Middle frontal gyrus (tissue), 1 donor: Measurements from ENCODE around the gene RANBP10.

Experiments used
- DNase-seq: peaks from one replicate; pipeline ENCODE4 v3.0.0-alpha.2; 2015; ENCODE audit warnings: low spot score; ENCODE audit errors: extremely low spot score

The RANBP10 gene

DNA sequence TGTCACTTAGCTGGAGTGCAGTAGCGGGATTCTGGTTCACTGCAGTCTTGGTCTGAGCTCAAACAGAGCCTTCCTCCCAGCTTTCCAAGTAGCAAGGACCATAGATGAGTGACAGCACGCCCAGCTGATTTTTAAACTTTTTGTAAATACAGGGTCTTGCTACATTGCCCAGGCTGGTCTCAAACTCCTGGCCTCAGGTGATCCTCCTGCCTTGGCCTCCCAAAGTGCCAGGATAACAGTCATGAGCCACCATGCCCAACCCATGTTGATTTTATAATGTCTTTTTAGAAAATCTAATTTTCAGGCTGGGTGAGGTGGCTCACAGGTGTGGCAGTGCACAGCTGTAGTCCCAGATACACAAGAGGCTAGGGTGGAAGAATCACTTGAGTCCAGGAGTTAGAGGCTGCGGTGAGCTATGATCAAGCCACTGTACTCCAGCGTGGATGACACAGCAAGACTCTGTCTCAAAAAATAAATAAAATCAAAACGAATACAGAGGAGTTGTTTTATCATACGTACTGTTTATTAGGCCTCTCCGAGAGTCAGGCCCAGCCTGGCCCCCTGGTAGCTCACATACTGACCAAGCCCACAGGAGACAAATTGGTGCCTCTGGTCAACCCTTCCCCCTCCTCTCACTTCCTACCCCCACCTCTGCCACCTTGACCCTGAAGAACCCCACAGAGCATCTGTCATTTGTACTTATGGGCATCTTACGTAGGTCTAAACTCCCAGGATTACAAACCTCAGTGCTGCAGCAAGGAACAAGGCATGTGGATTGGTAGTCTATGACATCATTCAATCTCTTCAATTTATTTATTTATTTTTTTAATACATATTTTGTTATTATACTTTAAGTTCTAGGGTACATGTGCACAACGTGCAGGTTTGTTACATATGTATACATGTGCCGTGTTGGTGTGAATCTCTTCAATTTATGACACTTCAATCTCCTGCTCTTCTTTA is 126.1 kb downstream of the RANBP10 start:
- DNase-seq: no peak

DNA sequence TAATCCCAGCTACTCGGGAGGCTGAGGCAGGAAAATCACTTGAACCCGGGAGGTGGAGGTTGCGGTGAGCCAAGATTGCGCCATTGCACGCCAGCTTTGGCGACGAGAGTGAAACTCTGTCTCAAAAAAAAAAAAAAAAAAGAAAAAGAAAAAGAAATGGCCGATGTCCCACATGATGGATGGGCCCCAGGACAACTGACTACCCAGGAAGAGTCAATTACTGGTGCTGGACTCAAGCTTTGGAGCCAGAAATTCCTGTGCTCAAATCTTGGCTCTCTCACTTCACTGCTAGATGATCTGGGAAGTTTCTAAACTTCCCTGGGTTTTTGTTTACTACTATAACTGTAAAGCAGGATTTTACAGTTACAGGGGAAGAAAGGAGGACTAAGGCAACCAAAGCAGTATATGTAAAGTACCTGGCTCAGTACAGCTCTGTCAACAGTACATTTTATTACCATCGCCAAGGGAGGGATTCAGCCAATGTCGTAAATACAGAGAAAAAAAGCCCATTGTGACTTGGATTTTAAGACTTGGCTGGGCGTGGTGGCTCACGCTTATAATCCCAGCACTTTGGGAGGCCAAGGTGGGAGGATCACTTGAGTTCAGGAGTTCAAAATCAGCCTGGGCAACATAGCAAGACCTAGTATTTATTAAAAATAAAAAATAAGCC is 127.9 kb downstream of the RANBP10 start:
- DNase-seq: no peak

DNA sequence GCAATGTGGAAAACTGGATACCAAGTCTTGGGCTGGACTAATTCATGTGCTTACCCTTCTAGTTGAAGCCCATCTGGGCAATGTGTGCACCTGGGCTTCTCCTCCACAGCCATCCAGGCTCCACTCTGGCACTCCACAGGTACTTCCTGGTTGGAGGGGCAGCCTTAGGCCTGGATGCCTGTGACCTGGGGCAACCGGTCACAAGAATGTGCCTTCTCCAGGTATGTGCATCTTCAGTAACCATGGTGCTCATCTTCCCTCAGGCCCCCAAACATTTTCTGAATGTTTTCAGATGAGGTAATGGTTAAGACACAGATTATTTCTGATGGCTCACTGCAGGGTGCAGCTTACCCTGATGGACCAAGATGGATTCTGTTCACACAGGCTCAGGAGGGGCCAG is 128.6 kb downstream of the RANBP10 start:
- DNase-seq: no peak

DNA sequence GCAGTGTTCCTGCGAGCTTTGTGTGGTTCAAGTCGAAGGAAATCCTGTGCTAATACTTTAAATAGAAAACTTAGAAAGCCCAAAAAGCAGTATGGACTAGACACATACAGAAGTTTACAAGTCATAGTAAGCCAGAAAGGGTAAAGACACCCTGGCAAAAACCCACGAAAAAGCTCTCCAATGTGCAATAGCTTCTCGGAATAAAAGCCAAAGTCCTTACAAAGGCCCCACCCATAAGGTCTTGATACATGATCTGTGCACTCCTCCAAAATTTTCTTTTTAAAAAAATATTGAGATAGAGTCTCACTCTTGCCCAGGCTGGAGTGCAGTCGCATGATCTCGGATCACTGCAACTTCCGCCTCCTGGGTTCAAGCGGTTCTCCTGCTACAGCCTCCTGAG is 129.4 kb downstream of the RANBP10 start:
- no peak for DNase-seq

DNA sequence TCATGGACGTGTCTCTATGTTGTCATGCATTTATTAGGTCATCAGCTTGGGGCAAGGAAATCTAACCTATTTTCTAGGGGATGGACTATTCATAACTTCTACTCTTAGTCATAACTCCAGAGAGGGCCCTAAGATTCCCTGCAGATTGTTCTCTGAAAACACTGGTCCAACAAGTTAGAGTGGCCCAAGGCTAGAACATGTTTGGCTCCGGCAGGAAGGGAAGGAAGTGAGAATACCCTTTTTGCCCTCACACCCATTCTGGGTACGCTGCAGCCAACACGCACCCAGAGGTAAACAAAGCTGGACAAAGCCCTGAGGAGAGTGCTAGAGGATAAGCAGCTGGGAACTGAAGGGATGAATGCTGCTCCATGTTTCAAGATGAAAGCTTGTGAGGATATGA is 129.8 kb downstream of the RANBP10 start:
- no peak for DNase-seq

DNA sequence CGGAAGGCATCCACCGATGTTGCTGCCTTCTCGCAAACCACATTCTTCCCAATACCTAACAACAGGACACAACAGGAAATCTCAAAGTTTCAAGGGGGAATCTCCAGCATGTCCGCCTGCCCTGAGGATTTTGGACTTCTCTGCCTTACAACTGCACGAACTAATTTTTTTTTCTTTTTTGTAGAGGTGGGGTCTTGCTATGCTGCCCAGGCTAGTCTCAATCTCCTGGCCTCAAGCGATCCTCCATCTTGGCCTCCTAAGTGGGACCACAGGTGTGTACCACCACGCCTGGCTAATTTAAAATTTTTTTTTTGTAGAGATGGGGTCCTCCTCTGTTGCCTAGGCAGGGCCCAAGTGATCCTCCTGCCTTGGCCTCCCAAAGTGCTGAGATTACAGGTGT is 130.4 kb downstream of the RANBP10 start:
- no peak for DNase-seq

DNA sequence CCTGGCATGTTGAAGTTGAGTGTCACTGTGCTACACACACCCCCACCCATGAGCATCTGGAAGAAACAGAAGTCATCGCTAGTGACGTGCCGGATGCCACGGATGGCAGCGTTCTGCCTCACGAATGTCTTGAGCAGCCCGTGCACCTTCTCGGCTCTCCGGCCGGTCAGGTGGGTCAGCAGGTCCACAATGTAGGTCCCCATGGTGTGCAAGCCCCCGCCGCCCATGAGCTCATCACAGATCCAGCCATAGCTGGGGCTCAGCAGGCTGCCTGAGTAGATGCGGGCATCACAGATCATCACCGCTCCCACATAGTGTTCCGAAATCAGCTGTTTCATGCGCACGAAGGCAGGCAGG is 130.8 kb downstream of the RANBP10 start:
- DNase-seq: no peak

DNA sequence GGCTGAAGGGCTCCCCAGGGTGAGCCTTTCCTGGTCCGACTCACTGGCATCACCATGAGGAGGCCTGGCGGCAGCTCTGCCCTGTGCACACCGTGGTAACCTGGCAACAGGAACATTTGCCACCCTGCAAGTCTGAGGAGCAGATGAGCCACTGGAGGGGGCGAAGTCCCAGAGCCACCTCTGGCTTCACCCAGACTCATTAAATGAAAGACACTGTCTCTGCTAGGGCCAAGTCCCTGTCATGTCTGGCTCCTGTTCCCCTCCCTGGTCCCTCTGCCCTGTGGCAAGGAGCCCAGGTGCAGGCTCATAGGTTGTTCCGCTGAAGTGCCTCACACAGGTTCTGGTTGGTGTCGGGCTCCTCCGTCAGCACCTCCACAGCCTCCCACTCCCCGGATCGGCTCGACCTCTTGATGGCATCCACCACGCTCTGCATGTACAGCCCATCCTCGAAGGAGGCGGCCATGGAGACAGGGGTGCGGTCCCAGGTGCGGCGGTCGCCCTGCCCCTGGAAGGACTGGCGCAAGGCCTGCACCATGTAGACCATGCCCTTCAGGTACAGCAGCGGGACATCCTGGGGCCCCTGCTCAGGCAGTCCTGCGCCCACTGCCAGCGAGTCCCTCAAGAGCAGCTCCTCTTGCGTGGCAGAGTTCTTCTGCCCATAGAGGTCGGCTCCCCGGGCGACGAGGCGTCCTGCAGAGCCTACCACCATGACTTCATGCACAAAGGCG is 131.3 kb downstream of the RANBP10 start:
- no peak for DNase-seq

DNA sequence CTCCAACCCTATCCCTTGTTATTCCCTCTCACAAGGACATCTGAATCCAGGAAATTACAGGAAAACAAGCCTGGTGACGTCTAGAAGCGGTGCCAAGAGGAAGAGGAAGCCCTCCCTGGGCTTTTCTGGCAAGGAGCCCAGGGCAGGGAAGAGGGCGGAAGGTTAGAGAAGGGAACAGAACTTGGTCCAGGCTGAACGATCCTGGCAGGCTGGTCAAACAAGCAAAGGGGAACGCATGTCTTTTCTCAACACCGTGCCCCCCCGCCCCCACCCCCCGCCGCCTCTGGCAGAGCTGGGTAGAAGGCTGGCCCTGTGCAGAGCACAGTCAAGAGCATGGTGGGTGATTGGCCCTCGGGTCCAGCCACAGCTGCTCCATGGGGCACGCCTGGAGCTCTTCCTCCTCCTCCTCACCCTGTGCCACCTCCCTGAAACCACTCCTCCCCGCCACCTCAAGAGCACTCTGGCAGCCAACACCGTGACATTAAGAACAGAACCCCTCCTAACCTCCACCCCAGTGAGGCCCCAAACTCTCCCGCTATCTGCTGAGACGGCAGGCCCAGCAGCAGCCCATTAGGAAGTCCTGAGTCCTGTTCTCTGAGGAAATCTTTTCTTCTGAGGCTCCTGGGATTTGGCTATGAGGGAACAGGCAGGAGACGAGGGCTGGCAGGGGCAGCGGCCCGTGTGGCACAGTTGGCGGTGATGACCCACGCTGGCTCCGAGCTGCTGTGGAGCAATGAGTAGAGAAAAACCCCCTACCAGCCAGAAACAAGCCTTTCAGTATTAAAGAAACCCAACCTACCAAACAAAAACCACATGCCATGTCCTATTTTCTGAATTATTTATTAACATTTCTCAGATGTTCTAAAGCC is 132.4 kb downstream of the RANBP10 start:
- no peak for DNase-seq
